ENCODE data around the gene EFNB1.
A peak's percentile ranks its signal among the peaks of the same experiment; 100 is the strongest.

Gene EFNB1

GRCh38 chrX:68827256-68827655 is 1.6 kb upstream of the EFNB1 start:
- DNase-seq (ENCODE audit: extremely low read depth in 1 of 2, low read depth in 1 of 2): no peak

DNA sequence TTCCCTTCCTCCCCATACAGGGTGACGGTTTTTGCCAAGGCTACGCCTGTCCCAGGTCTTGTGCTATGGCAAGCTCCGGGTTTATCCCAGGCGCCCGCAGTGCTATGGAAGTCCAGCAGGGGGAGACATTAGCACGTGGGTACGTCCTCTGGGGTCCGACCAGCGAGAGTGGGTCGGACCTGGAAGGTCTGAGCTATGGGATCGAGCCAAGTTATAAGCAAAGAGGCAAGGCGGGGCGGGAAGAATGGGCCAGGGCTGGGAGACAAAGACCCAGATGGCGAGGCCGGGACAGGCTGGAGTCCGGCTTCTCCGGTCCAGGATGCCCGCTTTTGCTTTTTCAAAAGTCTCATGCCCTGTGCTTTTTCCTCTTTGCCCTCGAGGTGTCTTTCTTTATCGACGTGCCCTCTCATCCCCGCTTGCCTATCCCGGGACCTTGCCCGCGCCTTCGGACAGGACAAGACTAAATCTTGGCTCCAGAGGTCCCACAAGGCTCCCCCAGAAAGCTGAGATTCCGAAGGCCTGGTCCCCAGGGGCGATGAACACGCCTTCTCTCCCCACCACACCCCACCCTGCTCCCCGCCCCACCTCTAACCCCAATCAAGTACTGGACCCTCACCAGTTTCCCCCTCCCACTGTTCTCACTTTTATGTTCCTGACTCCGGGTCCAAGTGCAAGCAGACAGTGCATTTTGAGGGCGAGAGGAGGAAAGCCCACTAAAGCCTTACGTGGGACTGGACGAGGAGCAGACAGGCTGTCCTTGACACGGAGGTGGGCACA is 785 bp upstream of the EFNB1 start:
- DNase-seq (ENCODE audit: extremely low read depth in 1 of 2, low read depth in 1 of 2): peak; percentile 56

- no peak for DNase-seq (ENCODE audit: extremely low read depth in 1 of 2, low read depth in 1 of 2)
Observed at GRCh38 chrX:68829582-68830418, 979 bp downstream of the EFNB1 start.

DNA sequence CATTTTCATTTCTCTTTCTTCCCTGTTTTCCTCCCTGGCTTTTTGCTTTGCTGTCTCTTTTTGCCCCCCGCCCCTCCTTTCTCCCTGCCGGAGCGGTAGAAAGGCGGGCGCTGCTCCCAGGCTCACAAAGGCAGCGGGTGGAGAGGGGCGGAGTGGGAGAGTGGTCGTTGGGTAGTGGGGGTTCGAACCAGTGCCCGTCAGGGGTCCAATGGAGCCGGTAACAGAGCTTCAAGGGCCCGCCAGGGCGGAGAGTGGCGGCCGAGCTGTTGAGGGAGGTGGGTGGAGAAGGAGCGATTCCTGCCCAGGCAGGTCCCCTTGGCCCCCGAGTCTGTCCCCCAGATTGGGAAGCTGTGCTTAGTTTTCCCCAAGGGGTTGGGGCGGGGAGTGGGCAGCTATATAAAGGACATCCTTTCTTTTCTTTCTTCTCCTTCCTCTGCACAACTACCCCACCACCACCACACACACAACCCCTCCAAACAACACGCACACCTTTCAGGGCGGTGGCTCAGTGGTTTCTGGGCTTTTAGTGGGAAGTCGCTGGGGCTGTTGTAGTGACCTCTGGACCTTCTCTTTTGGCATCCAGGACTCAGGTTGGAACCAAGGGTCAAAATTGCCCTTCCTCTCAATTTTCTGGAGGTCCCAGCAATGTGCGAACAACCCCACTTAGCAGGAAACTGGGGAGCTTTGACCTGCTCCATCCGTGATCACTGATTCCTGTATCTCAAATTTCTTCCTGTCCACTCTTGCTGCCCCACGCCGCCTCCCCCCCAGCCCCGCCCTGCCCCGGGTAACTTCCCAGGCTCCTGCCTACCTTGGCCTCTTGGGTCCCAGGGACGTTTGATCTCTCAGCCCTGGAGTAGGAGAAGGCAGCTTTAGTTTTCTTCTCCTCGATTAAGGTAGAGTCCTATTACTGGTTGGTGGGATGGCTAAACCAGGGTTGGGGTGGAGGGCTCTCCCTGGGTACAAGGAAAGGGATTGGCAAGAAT is 1.9 kb downstream of the EFNB1 start:
- DNase-seq (ENCODE audit: extremely low read depth in 1 of 2, low read depth in 1 of 2): no peak

GRCh38 chrX:68831405-68832100 is 2.7 kb downstream of the EFNB1 start:
- no peak for DNase-seq (ENCODE audit: extremely low read depth in 1 of 2, low read depth in 1 of 2)

DNA sequence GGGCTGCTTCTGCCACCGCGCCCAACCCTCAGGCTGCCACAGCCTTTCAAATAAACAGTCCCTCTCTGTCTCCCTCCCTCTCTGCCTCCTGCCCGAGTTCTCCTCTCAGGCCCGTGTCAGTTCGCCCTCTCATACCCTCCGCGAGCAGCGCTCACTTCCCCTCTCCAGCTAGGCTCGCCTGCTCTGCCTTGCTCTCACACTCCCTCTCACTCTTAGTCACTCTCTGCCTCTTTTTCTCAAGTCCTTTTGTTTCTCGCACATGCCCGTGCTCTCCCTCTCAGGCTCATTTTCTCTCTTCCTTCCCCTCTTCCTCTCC is 3.2 kb downstream of the EFNB1 start:
- DNase-seq (ENCODE audit: extremely low read depth in 1 of 2, low read depth in 1 of 2): peak in 1 of 2 donors; percentile 13

- no peak for DNase-seq (ENCODE audit: extremely low read depth in 1 of 2, low read depth in 1 of 2)
Observed at GRCh38 chrX:68832516-68833447, 4.0 kb downstream of the EFNB1 start.

DNA sequence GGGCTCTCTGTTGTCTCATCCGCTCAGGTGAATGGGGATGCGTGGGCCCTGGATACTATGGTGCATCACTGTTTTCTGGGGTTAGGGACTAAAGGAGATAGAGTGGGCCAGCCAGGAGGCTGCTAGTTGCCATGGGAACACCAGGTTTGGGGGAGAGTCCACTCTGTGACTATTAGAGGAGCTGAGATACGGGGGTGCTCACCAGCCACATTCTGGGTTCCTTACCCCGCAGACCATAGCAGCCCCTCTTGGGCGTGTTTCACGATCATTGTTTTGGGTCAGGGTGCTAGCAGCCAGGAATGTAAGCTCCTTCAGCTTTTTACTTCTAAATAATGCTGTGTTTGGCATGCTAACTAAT is 4.6 kb downstream of the EFNB1 start:
- DNase-seq (ENCODE audit: extremely low read depth in 1 of 2, low read depth in 1 of 2): no peak

DNA sequence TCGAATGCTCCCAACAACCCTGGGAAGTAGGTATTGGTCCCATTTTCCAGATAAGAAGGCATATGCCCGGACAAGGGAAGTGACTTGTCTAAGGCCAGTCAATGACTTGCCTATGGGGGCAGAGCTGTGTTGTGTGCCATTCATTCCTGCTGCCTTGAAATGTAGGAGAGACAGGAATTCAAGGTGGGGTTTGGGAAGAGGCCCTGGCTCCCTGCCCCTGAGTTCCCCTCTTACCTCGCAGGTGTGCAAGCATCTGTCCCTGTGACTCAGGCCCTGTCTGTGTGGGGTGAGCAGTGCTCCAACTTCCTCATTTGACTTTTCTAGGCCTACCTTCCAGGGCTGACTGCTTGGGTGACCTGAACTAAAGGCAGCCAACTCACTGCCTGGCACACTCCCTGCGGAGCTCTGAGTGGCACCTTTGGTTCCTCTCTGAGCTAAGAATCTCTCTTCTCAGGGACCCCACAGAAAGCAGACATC is 5.1 kb downstream of the EFNB1 start:
- no peak for DNase-seq (ENCODE audit: extremely low read depth in 1 of 2, low read depth in 1 of 2)

DNA sequence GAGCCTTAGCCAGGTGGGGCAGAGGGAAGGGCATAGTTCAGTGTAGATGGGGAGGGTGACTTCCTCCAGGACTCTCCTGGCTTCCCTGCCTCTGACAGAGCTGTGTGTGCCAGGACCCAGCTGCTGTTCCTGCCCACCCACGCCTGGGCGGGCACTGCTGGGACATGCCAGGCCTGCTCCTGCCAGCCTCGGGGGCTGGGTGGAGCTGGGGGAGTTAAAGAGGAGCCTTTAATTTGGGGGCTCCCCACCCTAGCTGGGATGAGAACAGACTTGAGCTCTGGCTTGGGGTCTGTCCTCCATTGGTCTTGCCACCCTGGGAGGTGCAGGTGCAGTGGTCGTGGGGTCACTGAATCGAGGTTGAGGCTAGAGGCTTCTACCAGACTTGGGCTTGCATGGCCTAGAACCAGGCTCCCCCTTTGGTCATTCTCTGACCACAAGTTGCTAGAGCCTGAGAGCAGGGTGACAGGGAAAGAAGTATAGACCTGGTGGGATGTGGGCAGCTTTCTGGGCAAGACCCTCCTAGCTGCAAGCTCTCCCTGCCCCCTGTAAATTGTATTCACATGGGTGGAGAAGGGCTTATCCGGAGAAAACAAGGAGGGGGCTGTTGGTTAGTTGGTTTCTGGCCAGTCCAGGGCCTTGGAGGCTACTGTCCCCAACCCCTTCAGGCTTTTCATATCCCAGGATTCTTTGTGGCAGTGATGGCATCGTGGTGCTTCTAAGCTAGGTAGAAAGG is 5.7 kb downstream of the EFNB1 start:
- DNase-seq (ENCODE audit: extremely low read depth in 1 of 2, low read depth in 1 of 2): no peak

- DNase-seq (ENCODE audit: extremely low read depth in 1 of 2, low read depth in 1 of 2): no peak
Observed at GRCh38 chrX:68835104-68835442, 6.3 kb downstream of the EFNB1 start.

- no peak for DNase-seq (ENCODE audit: extremely low read depth in 1 of 2, low read depth in 1 of 2)
Observed at GRCh38 chrX:68835468-68835867, 6.6 kb downstream of the EFNB1 start.

DNA sequence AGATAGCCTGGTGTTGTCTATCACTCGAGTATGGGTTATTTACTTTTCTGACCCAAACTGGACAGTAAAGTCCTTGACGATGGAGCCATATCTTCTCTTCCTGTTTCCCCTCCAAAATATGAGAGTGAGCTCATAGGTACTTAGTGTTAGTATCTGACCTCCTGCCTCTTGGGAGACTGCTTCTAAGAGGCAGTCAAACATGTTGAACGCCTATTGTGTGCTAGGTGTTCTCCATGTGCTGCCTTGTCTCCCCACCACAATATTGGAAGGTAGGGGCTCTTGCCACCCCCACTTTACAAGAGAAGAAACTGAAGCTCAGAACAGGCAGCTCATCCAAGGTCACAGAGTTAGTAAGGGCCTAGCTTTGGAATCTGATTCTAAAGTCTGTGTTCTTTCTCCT is 8.3 kb downstream of the EFNB1 start:
- DNase-seq (ENCODE audit: extremely low read depth in 1 of 2, low read depth in 1 of 2): no peak

- DNase-seq (ENCODE audit: extremely low read depth in 1 of 2, low read depth in 1 of 2): no peak
Observed at GRCh38 chrX:68838571-68838910, 9.7 kb downstream of the EFNB1 start.

GRCh38 chrX:68839771-68840170 is 10.9 kb downstream of the EFNB1 start:
- no peak for DNase-seq (ENCODE audit: extremely low read depth in 1 of 2, low read depth in 1 of 2)

DNA sequence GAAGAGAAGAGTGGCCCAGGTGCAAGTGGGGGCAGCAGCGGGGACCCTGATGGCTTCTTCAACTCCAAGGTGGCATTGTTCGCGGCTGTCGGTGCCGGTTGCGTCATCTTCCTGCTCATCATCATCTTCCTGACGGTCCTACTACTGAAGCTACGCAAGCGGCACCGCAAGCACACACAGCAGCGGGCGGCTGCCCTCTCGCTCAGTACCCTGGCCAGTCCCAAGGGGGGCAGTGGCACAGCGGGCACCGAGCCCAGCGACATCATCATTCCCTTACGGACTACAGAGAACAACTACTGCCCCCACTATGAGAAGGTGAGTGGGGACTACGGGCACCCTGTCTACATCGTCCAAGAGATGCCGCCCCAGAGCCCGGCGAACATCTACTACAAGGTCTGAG is 11.4 kb downstream of the EFNB1 start:
- no peak for DNase-seq (ENCODE audit: extremely low read depth in 1 of 2, low read depth in 1 of 2)

- DNase-seq (ENCODE audit: extremely low read depth in 1 of 2, low read depth in 1 of 2): no peak
Observed at GRCh38 chrX:68841251-68842049, 12.6 kb downstream of the EFNB1 start.

GRCh38 chrX:68842351-68842750 is 13.5 kb downstream of the EFNB1 start:
- no peak for DNase-seq (ENCODE audit: extremely low read depth in 1 of 2, low read depth in 1 of 2)
